ENCODE measurements around the gene COX20.

COX20 gene

DNA sequence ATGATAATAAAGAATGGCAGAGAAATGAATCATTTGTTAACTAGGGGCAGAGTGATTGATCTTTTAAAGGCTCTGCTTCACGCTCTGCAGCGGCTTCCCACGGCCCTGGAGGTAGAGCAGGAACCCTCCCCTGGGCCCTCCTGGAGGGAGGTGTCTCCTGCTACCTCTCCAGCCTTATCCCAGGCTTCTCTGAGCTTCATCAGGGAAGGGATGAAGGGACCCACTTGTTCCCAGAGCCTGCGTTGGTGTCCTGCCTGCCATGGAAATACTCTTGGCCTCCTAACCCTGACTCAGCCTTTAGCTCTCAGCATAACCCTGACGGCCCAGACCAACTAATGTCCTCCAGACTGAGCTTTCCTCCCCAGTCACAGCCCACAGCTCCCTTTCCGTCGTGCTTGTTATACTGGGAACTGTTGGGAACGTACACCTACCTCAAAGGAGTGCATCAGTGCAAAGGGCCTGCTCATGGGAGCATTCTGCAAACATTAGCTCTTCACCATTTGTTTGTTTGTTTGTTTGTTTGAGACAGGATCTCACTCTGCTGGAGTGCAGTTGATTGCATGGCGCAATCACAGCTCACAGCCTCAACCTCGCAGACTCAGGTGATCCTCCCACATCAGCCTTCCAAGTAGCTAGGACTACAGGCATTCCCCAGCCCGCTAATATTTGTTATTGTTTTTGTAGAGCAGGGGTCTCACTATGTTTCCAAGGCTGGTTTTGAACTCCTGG lies 46.3 kb downstream of the COX20 start:
- DNase-seq = no peak

DNA sequence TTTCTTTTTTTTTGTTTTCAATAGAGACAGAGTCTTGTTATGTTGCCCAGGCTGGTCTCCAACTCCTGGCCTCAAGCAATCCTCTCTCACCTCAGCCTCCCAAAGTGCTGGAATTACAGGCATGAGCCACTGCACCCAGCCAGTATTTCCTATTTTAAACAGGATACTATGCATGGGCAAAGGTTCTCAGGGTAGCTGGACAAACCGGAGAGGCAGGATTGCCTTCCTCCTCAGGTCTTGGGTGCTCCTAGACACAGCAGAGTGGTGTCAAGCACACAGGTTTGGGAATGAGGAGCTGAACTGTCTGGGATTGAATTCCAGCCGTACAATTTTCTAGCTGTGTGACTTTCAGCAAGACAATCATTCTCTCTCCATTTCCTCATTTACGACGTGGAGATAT lies 51.8 kb downstream of the COX20 start:
- no peak for DNase-seq

DNA sequence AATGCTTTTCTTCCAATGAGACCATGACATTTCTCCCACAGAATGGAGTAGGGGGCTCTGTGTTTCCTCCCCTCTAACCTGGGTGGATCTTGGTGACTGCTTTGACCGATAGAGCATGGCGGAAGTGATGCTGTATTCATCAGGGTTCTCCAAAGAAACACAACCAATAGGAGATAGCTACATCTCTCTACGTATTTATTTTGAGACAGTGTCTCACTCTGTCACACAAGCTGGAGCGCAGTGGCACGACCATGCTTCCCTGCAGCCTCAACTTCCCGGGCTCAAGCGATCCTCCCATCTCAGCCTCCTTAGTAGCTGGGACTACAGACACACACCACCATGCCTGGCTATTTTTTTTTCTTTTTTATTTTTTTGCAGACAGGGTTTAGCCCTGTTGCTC lies 58.4 kb downstream of the COX20 start:
- no peak for DNase-seq
